Neural progenitor cell (in vitro differentiated cells): ENCODE measurements around the gene ESF1. TPM values are rescaled to one million over a fixed set of nuclear protein-coding genes. Genes with fewer than 3 reads are reported as not detected.

Experiments
- DNase-seq: peaks from one replicate; pipeline ENCODE4 v3.0.0-alpha.2; 2016; ENCODE audit warnings: low spot score
- H2AFZ ChIP-seq: fragments of 200-600 bp; sonication (generic); replicated peaks from 2 replicates; pipeline ENCODE4 v1.6.1; 2016; ENCODE audit warnings: antibody characterized with exemption
- H3F3A ChIP-seq: fragments of 200-600 bp; sonication (generic); 2 replicates; pipeline ENCODE4 v1.6.1; 2016; ENCODE audit warnings: antibody characterized with exemption, low read depth
- H3K27ac ChIP-seq: fragments of 200-600 bp; sonication (generic); 2 replicates; pipeline ENCODE4 v1.5.1; 2016; ENCODE audit warnings: mild to moderate bottlenecking
- H3K27me3 ChIP-seq: fragments of 200-600 bp; sonication (generic); 2 replicates; pipeline ENCODE4 v1.6.1; 2016; ENCODE audit warnings: mild to moderate bottlenecking, moderate library complexity
- H3K36me3 ChIP-seq: fragments of 200-600 bp; sonication (generic); 2 replicates; pipeline ENCODE4 v1.5.1; 2016
- H3K4me1 ChIP-seq: fragments of 200-600 bp; sonication (generic); 2 replicates; pipeline ENCODE4 v1.6.1; 2016; ENCODE audit warnings: mixed run types
- H3K4me2 ChIP-seq: fragments of 200-600 bp; sonication (generic); 2 replicates; pipeline ENCODE4 v1.6.1; 2016
- H3K4me3 ChIP-seq: fragments of 200-600 bp; sonication (generic); 2 replicates; pipeline ENCODE4 v1.5.1; 2016
- H3K79me2 ChIP-seq: fragments of 200-600 bp; sonication (generic); 2 replicates; pipeline ENCODE4 v1.6.1; 2016; ENCODE audit warnings: low read depth
- H3K9ac ChIP-seq: fragments of 200-600 bp; sonication (generic); 2 replicates; pipeline ENCODE4 v1.6.1; 2016
- H3K9me3 ChIP-seq: fragments of 200-600 bp; sonication (generic); 2 replicates; pipeline ENCODE4 v1.5.1; 2016; ENCODE audit warnings: low read depth
- H4K20me1 ChIP-seq: fragments of 200-600 bp; sonication (generic); 2 replicates; pipeline ENCODE4 v1.6.1; 2016; ENCODE audit warnings: low read depth
- H3K27ac Mint-ChIP-seq: 3 replicates; pipeline ENCODE4 v1.8.0; 2021; ENCODE audit warnings: mixed read lengths
- H3K27me3 Mint-ChIP-seq: 2 replicates; pipeline ENCODE4 v1.8.0; 2022; ENCODE audit warnings: low read depth, mild to moderate bottlenecking, inconsistent platforms, moderate library complexity, mixed read lengths; ENCODE audit not compliant: insufficient read depth
- H3K36me3 Mint-ChIP-seq: 3 replicates; pipeline ENCODE4 v1.8.0; 2021; ENCODE audit warnings: mixed read lengths
- H3K4me1 Mint-ChIP-seq: 3 replicates; pipeline ENCODE4 v1.8.0; 2021; ENCODE audit warnings: mixed read lengths
- H3K4me3 Mint-ChIP-seq: 3 replicates; pipeline ENCODE4 v1.8.0; 2021; ENCODE audit warnings: mild to moderate bottlenecking, moderate library complexity, mixed read lengths
- H3K9me3 Mint-ChIP-seq: 3 replicates; pipeline ENCODE4 v1.8.0; 2020; ENCODE audit warnings: mixed read lengths
- EZH2 ChIP-seq: fragments of 200-600 bp; sonication (generic); IDR thresholded peaks from 2 replicates; pipeline ENCODE4 v1.6.1; 2017; ENCODE audit warnings: antibody characterized with exemption, mild to moderate bottlenecking, moderate library complexity
- EZH2phosphoT487 ChIP-seq: fragments of 200-600 bp; sonication (generic); IDR thresholded peaks from 2 replicates; pipeline ENCODE4 v1.6.1; 2017; ENCODE audit warnings: antibody characterized with exemption
- total RNA-seq: library from RNA; depleted of rRNA; stranded (reverse); fragments of >200 nt; gene quantifications from 2 replicates; pipeline ENCODE4 v1.2.3, GENCODE V29; 2015; ENCODE audit warnings: low replicate concordance
- TF ChIP-seq, protein P1 (sequence below): fragments of 200-600 bp; sonication (generic); IDR thresholded peaks from 2 replicates; pipeline ENCODE4 v1.5.1; 2017; ENCODE audit warnings: antibody characterized with exemption, mild to moderate bottlenecking

The ESF1 gene
- total RNA-seq, 1 donor from 2014 or later = 29.1 TPM

GRCh38 chr20:13778827-13779226 is 5.9 kb downstream of the ESF1 start:
- H3K79me2 ChIP-seq = peaks cover 58% of the 10 kb centered on the region

DNA sequence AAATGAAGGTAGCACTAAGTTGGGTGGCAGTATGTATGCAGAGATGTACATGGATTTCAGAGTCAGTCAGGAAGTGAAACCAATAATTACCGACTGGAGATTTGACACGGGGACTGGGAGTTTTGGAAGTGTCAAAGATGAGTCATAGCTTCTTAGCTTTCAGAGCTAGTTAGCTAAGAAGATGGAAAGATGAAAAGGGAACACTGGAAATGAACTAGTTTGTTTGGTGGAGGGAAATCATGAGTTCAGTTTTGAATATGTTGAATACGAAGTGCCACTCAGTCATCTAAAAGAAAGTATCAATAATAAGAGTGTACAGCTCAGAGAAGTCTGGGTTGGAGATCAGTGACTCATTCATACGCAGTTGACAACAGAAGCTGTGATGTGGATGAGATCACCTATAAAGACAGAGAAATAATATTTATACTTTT is 7.5 kb downstream of the ESF1 start:
- H3K4me3 ChIP-seq = no peak overlapping the region
- Mint-ChIP-seq H3K4me3 (no peak overlapping the region), H3K4me1 (no peaks in the 10 kb centered on the region), H3K27me3 (no peaks in the 10 kb centered on the region), H3K9me3 (no peaks in the 10 kb centered on the region), H3K27ac (no peak overlapping the region), H3K36me3 (peaks cover 24% of the 10 kb centered on the region)
- no peak overlapping the region for H3K27ac ChIP-seq
- no peaks in the 10 kb centered on the region for H4K20me1 ChIP-seq
- H3K79me2 ChIP-seq = peaks cover 41% of the 10 kb centered on the region
- H3K4me1 ChIP-seq = no peaks in the 10 kb centered on the region
- no peaks in the 10 kb centered on the region for H3K27me3 ChIP-seq
- no peak overlapping the region for H3K4me2 ChIP-seq
- no peaks in the 10 kb centered on the region for H3F3A ChIP-seq
- no peak for DNase-seq
- H2AFZ ChIP-seq = no peak overlapping the region
- H3K9me3 ChIP-seq = no peaks in the 10 kb centered on the region
- H3K9ac ChIP-seq = no peak overlapping the region
- H3K36me3 ChIP-seq = peaks cover 28% of the 10 kb centered on the region
- TF ChIP-seq EZH2phosphoT487 (no peak), EZH2 (no peak)
- TF ChIP-seq, protein P1, sequence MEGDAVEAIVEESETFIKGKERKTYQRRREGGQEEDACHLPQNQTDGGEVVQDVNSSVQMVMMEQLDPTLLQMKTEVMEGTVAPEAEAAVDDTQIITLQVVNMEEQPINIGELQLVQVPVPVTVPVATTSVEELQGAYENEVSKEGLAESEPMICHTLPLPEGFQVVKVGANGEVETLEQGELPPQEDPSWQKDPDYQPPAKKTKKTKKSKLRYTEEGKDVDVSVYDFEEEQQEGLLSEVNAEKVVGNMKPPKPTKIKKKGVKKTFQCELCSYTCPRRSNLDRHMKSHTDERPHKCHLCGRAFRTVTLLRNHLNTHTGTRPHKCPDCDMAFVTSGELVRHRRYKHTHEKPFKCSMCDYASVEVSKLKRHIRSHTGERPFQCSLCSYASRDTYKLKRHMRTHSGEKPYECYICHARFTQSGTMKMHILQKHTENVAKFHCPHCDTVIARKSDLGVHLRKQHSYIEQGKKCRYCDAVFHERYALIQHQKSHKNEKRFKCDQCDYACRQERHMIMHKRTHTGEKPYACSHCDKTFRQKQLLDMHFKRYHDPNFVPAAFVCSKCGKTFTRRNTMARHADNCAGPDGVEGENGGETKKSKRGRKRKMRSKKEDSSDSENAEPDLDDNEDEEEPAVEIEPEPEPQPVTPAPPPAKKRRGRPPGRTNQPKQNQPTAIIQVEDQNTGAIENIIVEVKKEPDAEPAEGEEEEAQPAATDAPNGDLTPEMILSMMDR = no peak

More at GRCh38 chr20:13778827-13779226, 5.9 kb downstream of the ESF1 start:
- no peak overlapping the region for H2AFZ ChIP-seq
- Mint-ChIP-seq H3K9me3 (no peaks in the 10 kb centered on the region), H3K36me3 (peaks cover 31% of the 10 kb centered on the region), H3K4me1 (peaks cover 6% of the 10 kb centered on the region), H3K27me3 (no peaks in the 10 kb centered on the region), H3K4me3 (no peak overlapping the region), H3K27ac (no peak overlapping the region)
- H3F3A ChIP-seq = no peaks in the 10 kb centered on the region
- H4K20me1 ChIP-seq = no peaks in the 10 kb centered on the region
- H3K4me3 ChIP-seq = no peak overlapping the region
- H3K4me2 ChIP-seq = no peak overlapping the region
- no peak for TF ChIP-seq EZH2phosphoT487
- TF ChIP-seq, protein P1 = no peak
- TF ChIP-seq EZH2 = no peak
- DNase-seq = no peak
- H3K27ac ChIP-seq = no peak overlapping the region
- H3K4me1 ChIP-seq = peaks cover 5% of the 10 kb centered on the region
- H3K27me3 ChIP-seq = no peaks in the 10 kb centered on the region
- peaks cover 23% of the 10 kb centered on the region for H3K36me3 ChIP-seq
- H3K9ac ChIP-seq = no peak overlapping the region
- no peaks in the 10 kb centered on the region for H3K9me3 ChIP-seq

GRCh38 chr20:13775867-13776266 is 8.9 kb downstream of the ESF1 start:
- Mint-ChIP-seq H3K27me3 (no peaks in the 10 kb centered on the region), H3K9me3 (no peaks in the 10 kb centered on the region), H3K4me3 (no peak overlapping the region), H3K4me1 (no peaks in the 10 kb centered on the region), H3K36me3 (peaks cover 25% of the 10 kb centered on the region), H3K27ac (no peak overlapping the region)
- peaks cover 30% of the 10 kb centered on the region for H3K79me2 ChIP-seq
- H2AFZ ChIP-seq = no peak overlapping the region
- H3K36me3 ChIP-seq = peaks cover 38% of the 10 kb centered on the region
- H3K27me3 ChIP-seq = no peaks in the 10 kb centered on the region
- no peak for DNase-seq
- no peak overlapping the region for H3K4me3 ChIP-seq
- H3K4me2 ChIP-seq = no peak overlapping the region
- no peaks in the 10 kb centered on the region for H3F3A ChIP-seq
- TF ChIP-seq EZH2 = no peak
- TF ChIP-seq, protein P1 = no peak
- TF ChIP-seq EZH2phosphoT487 = no peak
- no peak overlapping the region for H3K27ac ChIP-seq
- no peaks in the 10 kb centered on the region for H4K20me1 ChIP-seq
- H3K9ac ChIP-seq = no peak overlapping the region
- no peaks in the 10 kb centered on the region for H3K9me3 ChIP-seq
- H3K4me1 ChIP-seq = no peaks in the 10 kb centered on the region
